ENCODE measurements around the gene NIPAL1.

NIPAL1 gene

DNA sequence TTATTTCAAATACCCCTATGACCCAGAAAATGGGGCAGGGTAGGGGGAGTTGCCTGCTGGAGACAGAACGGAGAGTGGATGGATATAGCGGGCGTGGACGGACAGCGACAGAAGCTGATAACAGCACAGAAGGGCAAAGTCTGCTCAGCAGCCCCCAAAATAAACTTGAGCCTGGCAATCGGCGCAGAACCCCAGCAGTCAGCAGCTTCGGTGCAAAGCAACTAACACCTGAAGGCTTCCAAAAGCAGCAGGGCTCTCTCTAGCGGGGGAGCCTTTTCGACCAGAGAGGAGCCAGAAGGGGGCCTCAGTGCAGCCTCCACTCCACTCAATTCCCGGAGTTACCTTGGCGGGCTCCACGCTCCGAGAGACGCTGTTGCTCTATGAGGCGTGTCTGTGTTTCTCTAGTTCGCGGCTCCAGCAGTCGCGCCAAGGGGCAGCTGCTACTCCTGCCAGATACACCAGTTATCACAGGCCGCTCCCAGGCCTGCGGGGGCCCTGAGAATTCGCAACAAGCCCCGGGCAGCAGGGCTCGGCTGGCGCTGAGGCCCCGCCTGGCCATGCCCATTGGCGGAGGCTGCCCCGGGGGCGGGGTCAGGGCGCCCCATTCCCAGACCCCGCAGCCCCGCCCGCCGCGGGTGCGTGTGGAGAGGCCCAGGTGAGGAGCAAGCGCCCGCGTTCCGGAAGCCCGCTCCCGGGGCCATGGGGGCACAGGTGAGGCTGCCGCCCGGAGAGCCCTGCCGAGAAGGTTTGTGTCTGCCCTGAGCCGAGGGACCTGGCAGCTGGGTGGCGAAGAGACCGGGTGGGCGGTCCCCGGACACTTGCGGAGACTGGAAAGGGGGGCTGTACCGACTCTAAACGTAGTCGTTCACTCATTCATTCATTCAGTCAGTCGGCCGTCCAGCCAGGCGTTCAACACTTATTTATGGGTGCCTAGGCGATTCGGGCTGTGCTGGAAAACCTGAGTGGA, at the start of gene NIPAL1, which contains the start of gene CNGA1:
TSS of gene NIPAL1 (plus strand) at position 632 of the 967 bp plus-strand sequence. CDS start at position 700, 68 bp downstream.
TSS of gene CNGA1 (minus strand) at position 541 of the 967 bp plus-strand sequence. CDS start 63,992 bp downstream, outside the sequence.
- TF ChIP-seq, protein P1, sequence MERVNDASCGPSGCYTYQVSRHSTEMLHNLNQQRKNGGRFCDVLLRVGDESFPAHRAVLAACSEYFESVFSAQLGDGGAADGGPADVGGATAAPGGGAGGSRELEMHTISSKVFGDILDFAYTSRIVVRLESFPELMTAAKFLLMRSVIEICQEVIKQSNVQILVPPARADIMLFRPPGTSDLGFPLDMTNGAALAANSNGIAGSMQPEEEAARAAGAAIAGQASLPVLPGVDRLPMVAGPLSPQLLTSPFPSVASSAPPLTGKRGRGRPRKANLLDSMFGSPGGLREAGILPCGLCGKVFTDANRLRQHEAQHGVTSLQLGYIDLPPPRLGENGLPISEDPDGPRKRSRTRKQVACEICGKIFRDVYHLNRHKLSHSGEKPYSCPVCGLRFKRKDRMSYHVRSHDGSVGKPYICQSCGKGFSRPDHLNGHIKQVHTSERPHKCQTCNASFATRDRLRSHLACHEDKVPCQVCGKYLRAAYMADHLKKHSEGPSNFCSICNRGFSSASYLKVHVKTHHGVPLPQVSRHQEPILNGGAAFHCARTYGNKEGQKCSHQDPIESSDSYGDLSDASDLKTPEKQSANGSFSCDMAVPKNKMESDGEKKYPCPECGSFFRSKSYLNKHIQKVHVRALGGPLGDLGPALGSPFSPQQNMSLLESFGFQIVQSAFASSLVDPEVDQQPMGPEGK (CRISPR knock-in tag; IDR thresholded peaks at IDR 0.05; ENCODE audit: borderline replicate concordance), result peak; percentile 77; the same call in 1 of the 2 replicates
- TF ChIP-seq ZC3H10 (CRISPR knock-in tag; IDR thresholded peaks at IDR 0.05), result no peak
- ATAC-seq, result peak; percentile 97

DNA sequence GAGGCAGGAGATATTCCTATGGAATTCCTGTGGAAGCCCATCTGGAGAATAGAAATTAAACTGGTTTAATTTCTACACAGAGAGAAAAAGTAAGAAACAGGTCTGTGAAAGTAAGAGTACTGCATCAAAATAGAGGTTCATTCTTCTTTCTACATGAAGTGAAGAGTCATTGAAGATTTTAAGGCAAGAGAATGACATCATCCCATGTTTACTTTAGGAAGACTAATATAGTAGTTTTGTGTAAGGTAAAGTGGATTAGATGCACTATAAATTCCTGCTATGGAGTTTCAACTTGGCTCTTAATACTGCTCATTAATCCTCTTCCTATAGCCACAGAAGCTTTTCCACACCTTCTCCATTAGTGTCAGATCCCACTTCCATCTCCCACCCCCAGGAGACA, 47.7 kb upstream of the NIPAL1 start:
- TF ChIP-seq TCF4 (CRISPR knock-in tag; IDR thresholded peaks at IDR 0.05; ENCODE audit: borderline replicate concordance), result no peak
- TF ChIP-seq ZNF8 (CRISPR knock-in tag; IDR thresholded peaks at IDR 0.05), result no peak
- no peak for TF ChIP-seq ESRRG (CRISPR knock-in tag; IDR thresholded peaks at IDR 0.05)
- no peak for TF ChIP-seq SNAI2 (CRISPR knock-in tag; IDR thresholded peaks at IDR 0.05)
- no peak for TF ChIP-seq TOX (CRISPR knock-in tag; IDR thresholded peaks at IDR 0.05; ENCODE audit: borderline replicate concordance)
- no peak for TF ChIP-seq ZC3H10 (CRISPR knock-in tag; IDR thresholded peaks at IDR 0.05)
- TF ChIP-seq, protein P1 (CRISPR knock-in tag; IDR thresholded peaks at IDR 0.05; ENCODE audit: borderline replicate concordance), result no peak
- TF ChIP-seq, protein P2, sequence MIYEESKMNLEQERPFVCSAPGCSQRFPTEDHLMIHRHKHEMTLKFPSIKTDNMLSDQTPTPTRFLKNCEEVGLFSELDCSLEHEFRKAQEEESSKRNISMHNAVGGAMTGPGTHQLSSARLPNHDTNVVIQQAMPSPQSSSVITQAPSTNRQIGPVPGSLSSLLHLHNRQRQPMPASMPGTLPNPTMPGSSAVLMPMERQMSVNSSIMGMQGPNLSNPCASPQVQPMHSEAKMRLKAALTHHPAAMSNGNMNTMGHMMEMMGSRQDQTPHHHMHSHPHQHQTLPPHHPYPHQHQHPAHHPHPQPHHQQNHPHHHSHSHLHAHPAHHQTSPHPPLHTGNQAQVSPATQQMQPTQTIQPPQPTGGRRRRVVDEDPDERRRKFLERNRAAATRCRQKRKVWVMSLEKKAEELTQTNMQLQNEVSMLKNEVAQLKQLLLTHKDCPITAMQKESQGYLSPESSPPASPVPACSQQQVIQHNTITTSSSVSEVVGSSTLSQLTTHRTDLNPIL (CRISPR knock-in tag; IDR thresholded peaks at IDR 0.05; ENCODE audit: low read depth), result no peak
- no peak for ATAC-seq

DNA sequence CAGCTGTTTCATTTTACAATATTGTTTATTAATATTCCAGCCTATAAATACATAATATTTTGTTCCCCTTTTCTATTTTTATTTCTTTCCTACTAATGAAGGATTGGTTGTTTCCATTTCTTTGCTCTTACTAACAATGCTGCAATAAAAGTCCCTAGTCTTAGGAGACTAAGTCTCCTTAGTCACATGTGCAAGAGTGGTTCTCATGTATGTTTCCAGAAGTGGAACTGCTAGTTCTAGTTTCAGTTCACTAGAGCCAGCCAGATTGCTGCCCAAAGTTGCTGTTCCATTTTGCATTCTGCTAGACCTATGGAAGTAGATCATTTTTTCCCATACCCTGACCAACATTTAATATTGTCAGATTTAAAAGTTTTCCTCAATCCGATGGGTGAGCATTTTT, 44.4 kb upstream of the NIPAL1 start:
- ATAC-seq, result no peak

DNA sequence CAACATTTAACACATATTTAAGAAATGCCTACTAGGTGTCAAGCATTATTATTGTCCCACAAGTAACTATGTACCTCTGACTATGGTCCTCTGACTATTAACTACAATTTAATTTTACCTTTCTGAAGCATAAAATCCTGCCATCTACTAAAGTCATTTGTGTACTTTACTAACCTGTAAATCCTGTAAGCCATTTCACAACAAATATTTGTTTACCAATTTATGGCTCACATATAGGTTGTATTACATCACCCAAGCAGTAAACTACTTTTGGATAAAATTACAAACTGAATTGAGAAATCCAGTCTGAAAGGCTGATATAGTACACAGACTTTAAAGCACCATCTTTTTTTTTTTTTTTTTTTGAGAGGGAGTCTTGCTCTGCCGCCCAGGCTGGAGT, 43.9 kb upstream of the NIPAL1 start:
- ATAC-seq, result no peak
- TF ChIP-seq ESRRG (CRISPR knock-in tag; IDR thresholded peaks at IDR 0.05) (no peak), SNAI2 (CRISPR knock-in tag; IDR thresholded peaks at IDR 0.05) (no peak), ZNF70 (CRISPR knock-in tag; IDR thresholded peaks at IDR 0.05) (no peak), ISL1 (CRISPR knock-in tag; IDR thresholded peaks at IDR 0.05) (no peak), RARB (CRISPR knock-in tag; IDR thresholded peaks at IDR 0.05) (no peak), TOX (CRISPR knock-in tag; IDR thresholded peaks at IDR 0.05; ENCODE audit: borderline replicate concordance) (no peak), ZFP3 (CRISPR knock-in tag; IDR thresholded peaks at IDR 0.05) (no peak), ZFP30 (CRISPR knock-in tag; IDR thresholded peaks at IDR 0.05) (no peak), CSDC2 (CRISPR knock-in tag; IDR thresholded peaks at IDR 0.05) (no peak)
- TF ChIP-seq, protein P2 (CRISPR knock-in tag; IDR thresholded peaks at IDR 0.05; ENCODE audit: low read depth), result no peak
- TF ChIP-seq, protein P3, sequence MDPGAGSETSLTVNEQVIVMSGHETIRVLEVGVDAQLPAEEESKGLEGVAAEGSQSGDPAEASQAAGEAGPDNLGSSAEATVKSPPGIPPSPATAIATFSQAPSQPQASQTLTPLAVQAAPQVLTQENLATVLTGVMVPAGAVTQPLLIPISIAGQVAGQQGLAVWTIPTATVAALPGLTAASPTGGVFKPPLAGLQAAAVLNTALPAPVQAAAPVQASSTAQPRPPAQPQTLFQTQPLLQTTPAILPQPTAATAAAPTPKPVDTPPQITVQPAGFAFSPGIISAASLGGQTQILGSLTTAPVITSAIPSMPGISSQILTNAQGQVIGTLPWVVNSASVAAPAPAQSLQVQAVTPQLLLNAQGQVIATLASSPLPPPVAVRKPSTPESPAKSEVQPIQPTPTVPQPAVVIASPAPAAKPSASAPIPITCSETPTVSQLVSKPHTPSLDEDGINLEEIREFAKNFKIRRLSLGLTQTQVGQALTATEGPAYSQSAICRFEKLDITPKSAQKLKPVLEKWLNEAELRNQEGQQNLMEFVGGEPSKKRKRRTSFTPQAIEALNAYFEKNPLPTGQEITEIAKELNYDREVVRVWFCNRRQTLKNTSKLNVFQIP (CRISPR knock-in tag; IDR thresholded peaks at IDR 0.05; ENCODE audit: borderline replicate concordance, low read depth), result no peak
- TF ChIP-seq, protein P4, sequence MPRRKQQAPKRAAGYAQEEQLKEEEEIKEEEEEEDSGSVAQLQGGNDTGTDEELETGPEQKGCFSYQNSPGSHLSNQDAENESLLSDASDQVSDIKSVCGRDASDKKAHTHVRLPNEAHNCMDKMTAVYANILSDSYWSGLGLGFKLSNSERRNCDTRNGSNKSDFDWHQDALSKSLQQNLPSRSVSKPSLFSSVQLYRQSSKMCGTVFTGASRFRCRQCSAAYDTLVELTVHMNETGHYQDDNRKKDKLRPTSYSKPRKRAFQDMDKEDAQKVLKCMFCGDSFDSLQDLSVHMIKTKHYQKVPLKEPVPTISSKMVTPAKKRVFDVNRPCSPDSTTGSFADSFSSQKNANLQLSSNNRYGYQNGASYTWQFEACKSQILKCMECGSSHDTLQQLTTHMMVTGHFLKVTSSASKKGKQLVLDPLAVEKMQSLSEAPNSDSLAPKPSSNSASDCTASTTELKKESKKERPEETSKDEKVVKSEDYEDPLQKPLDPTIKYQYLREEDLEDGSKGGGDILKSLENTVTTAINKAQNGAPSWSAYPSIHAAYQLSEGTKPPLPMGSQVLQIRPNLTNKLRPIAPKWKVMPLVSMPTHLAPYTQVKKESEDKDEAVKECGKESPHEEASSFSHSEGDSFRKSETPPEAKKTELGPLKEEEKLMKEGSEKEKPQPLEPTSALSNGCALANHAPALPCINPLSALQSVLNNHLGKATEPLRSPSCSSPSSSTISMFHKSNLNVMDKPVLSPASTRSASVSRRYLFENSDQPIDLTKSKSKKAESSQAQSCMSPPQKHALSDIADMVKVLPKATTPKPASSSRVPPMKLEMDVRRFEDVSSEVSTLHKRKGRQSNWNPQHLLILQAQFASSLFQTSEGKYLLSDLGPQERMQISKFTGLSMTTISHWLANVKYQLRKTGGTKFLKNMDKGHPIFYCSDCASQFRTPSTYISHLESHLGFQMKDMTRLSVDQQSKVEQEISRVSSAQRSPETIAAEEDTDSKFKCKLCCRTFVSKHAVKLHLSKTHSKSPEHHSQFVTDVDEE (CRISPR knock-in tag; IDR thresholded peaks at IDR 0.05), result no peak
- TF ChIP-seq, protein P1 (CRISPR knock-in tag; IDR thresholded peaks at IDR 0.05; ENCODE audit: borderline replicate concordance), result no peak

More for the DNA sequence above, 44.4 kb upstream of the NIPAL1 start:
- TF ChIP-seq, protein P1 (CRISPR knock-in tag; IDR thresholded peaks at IDR 0.05; ENCODE audit: borderline replicate concordance), result no peak
- TF ChIP-seq ZFP30 (CRISPR knock-in tag; IDR thresholded peaks at IDR 0.05), result no peak
